Breast epithelium (tissue), 4 donors: ENCODE results near the gene PEX10. TPM values are rescaled to one million over a fixed set of nuclear protein-coding genes. Genes with fewer than 3 reads are reported as not detected.

Experiments used
- DNase-seq, 2 donors: peaks; one replicate each; pipeline ENCODE4 v3.0.0-alpha.2; 2019; ENCODE audit warnings: low spot score in 2 of 2
- H3K27ac ChIP-seq, 2 donors: fragments of 200-600 bp; sonication (generic) in 1 of 2; one replicate each; pipeline ENCODE4 v1.5.1; 2016 to 2019; ENCODE audit warnings: mild to moderate bottlenecking in 1 of 2
- H3K27me3 ChIP-seq, 2 donors: fragments of 200-600 bp; sonication (generic) in 1 of 2; one replicate each; pipeline versions ENCODE4 v1.5.1 to v1.6.0; 2017 to 2019; ENCODE audit warnings: control low read depth in 1 of 2, mild to moderate bottlenecking in 1 of 2
- H3K36me3 ChIP-seq: fragments of 200-600 bp; one replicate; pipeline ENCODE4 v1.5.1; 2019
- H3K4me1 ChIP-seq, 2 donors: fragments of 200-600 bp; sonication (generic); one replicate each; pipeline ENCODE4 v1.5.1; 2016 to 2019; ENCODE audit warnings: control low read depth in 1 of 2
- H3K4me3 ChIP-seq, 3 donors: fragments of 200-600 bp; sonication (generic); 1 replicate in 2 of 3; 2 replicates in 1 of 3; pipeline ENCODE4 v1.5.1; 2016 to 2019; ENCODE audit warnings: mild to moderate bottlenecking in 3 of 3, moderate library complexity in 2 of 3
- H3K9me3 ChIP-seq, 2 donors: fragments of 200-600 bp; sonication (generic) in 1 of 2; one replicate each; pipeline ENCODE4 v1.5.1; 2016 to 2019; ENCODE audit warnings: control low read depth in 1 of 2
- CTCF ChIP-seq, 3 donors: fragments of 450-650 bp; IDR thresholded peaks; one replicate each; pipeline ENCODE4 v1.5.1; 2016 to 2017; ENCODE audit warnings: antibody characterized with exemption in 3 of 3, mild to moderate bottlenecking in 3 of 3, moderate library complexity in 3 of 3
- POLR2A ChIP-seq: fragments of 450-650 bp; IDR thresholded peaks from one replicate; pipeline ENCODE4 v1.6.1; 2016; ENCODE audit warnings: antibody characterized with exemption, mild to moderate bottlenecking, moderate library complexity
- POLR2AphosphoS5 ChIP-seq, 3 donors: sonication (generic); formaldehyde crosslinking; IDR thresholded peaks; one replicate each; pipeline ENCODE4 v1.6.1; 2017; ENCODE audit warnings: antibody characterized with exemption in 3 of 3
- intact Hi-C: fragments of 100-400 bp; cut with DNase I; formaldehyde crosslinking; loops from one replicate; pipeline ENCODE4 v1.15.1; 2023; ENCODE audit warnings: low total_unique reads
- total RNA-seq, 3 donors: library from RNA; depleted of rRNA; stranded (reverse); fragments of >200 nt; gene quantifications; one replicate each; pipeline ENCODE4 v1.1.0, GENCODE V29; 2016

Gene PEX10
- total RNA-seq, 3 donors from 2014 or later: 23.3 to 37.4 (median 24.1) TPM

GRCh38 chr1:2386636-2387611 is 25.4 kb downstream of the PEX10 start:
- TF ChIP-seq POLR2A (no peak), CTCF (IDR thresholded peaks at IDR 0.05) (no peak), POLR2AphosphoS5 (IDR thresholded peaks at IDR 0.05) (no peak)
- H3K36me3 ChIP-seq: no peaks in the 10 kb centered on the region
- H3K27me3 ChIP-seq: no peaks in the 10 kb centered on the region
- no peak overlapping the region for H3K27ac ChIP-seq
- DNase-seq: no peak
- no peaks in the 10 kb centered on the region for H3K9me3 ChIP-seq
- H3K4me3 ChIP-seq: no peak overlapping the region
- peaks cover under 1 to 8% of the 10 kb centered on the region in 2 donors for H3K4me1 ChIP-seq
- intact Hi-C loops: no loop called here

- H3K4me3 ChIP-seq: no peak overlapping the region
- TF ChIP-seq POLR2A: no peak
- no peak for TF ChIP-seq POLR2AphosphoS5 (IDR thresholded peaks at IDR 0.05)
- TF ChIP-seq CTCF (IDR thresholded peaks at IDR 0.05): no peak
- H3K27me3 ChIP-seq: no peaks in the 10 kb centered on the region
- no peaks in the 10 kb centered on the region for H3K9me3 ChIP-seq
- peaks cover 9 to 15% of the 10 kb centered on the region in 2 donors for H3K4me1 ChIP-seq
- no peak overlapping the region for H3K27ac ChIP-seq
- intact Hi-C loops: no loop called here
- no peak for DNase-seq
- no peaks in the 10 kb centered on the region for H3K36me3 ChIP-seq
Measured at GRCh38 chr1:2385606-2386280, 26.6 kb downstream of the PEX10 start.

GRCh38 chr1:2384941-2385481 is 27.4 kb downstream of the PEX10 start:
- intact Hi-C loops: loop anchor here (5.0 kb wide), 1 partner anchor 188 kb away; no protein-coding TSS in a partner anchor
- no peak for DNase-seq

GRCh38 chr1:2384130-2384860 is 28.1 kb downstream of the PEX10 start:
- H3K9me3 ChIP-seq: no peaks in the 10 kb centered on the region
- H3K4me3 ChIP-seq: no peak overlapping the region
- DNase-seq: no peak
- H3K36me3 ChIP-seq: no peaks in the 10 kb centered on the region
- no peak for TF ChIP-seq POLR2AphosphoS5 (IDR thresholded peaks at IDR 0.05)
- no peak for TF ChIP-seq POLR2A
- no peak for TF ChIP-seq CTCF (IDR thresholded peaks at IDR 0.05)
- H3K27me3 ChIP-seq: no peaks in the 10 kb centered on the region
- H3K27ac ChIP-seq: no peak overlapping the region
- intact Hi-C loops: loop anchor here (5.0 kb wide), 1 partner anchor 187 kb away; no protein-coding TSS in a partner anchor
- peaks cover 7 to 9% of the 10 kb centered on the region in 2 donors for H3K4me1 ChIP-seq

More at GRCh38 chr1:2384941-2385481, 27.4 kb downstream of the PEX10 start:
- Histone ChIP-seq H3K4me3 (no peak overlapping the region), H3K27ac (no peak overlapping the region), H3K4me1 (peaks cover 7 to 9% of the 10 kb centered on the region in 2 donors), H3K36me3 (no peaks in the 10 kb centered on the region), H3K27me3 (no peaks in the 10 kb centered on the region), H3K9me3 (no peaks in the 10 kb centered on the region)
- no peak for TF ChIP-seq POLR2A
- TF ChIP-seq CTCF (IDR thresholded peaks at IDR 0.05): no peak
- no peak for TF ChIP-seq POLR2AphosphoS5 (IDR thresholded peaks at IDR 0.05)
